Thyroid gland (tissue), 4 donors: ENCODE data around the gene RHAG. TPM values are rescaled to one million over a fixed set of nuclear protein-coding genes. Genes with fewer than 3 reads are reported as not detected.

ENCODE experiments used
- DNase-seq, 2 donors: peaks; one replicate each; pipeline ENCODE4 v3.0.0-alpha.2; 2019
- H3K27ac ChIP-seq, 3 donors: fragments of 200-600 bp; sonication (generic); 1 replicate in 2 of 3; 2 replicates in 1 of 3; pipeline ENCODE4 v1.5.1; 2016 to 2019; ENCODE audit warnings: mild to moderate bottlenecking in 1 of 3, moderate library complexity in 1 of 3
- H3K27me3 ChIP-seq: fragments of 200-600 bp; sonication (generic); one replicate; pipeline ENCODE4 v1.5.1; 2019
- H3K36me3 ChIP-seq, 2 donors: fragments of 200-600 bp; sonication (generic); one replicate each; pipeline ENCODE4 v1.5.1; 2016 to 2019
- H3K4me1 ChIP-seq, 2 donors: fragments of 200-600 bp; sonication (generic); one replicate each; pipeline ENCODE4 v1.5.1; 2017 to 2019
- H3K4me3 ChIP-seq, 3 donors: fragments of 200-600 bp; sonication (generic); replicated peaks in 1 of 3; 1 replicate in 2 of 3; 2 replicates in 1 of 3; pipeline ENCODE4 v1.5.1; 2016; ENCODE audit warnings: mild to moderate bottlenecking in 1 of 3
- H3K9me3 ChIP-seq: fragments of 200-600 bp; sonication (generic); one replicate; pipeline ENCODE4 v1.5.1; 2017
- POLR2A ChIP-seq, 2 donors: fragments of 450-650 bp; IDR thresholded peaks; one replicate each; pipeline ENCODE4 v1.6.1; 2017; ENCODE audit warnings: antibody characterized with exemption in 2 of 2, mild to moderate bottlenecking in 2 of 2, moderate library complexity in 1 of 2
- WGBS, 2 donors: methylation state at CpG; one replicate each; pipeline ENCODE4 v1.1.5; 2017; 5-methylcytosine and 5-hydroxymethylcytosine counted together
- intact Hi-C: fragments of 100-400 bp; cut with DNase I; formaldehyde crosslinking; loops from one replicate; pipeline ENCODE4 v1.15.1; 2023
- total RNA-seq, 4 donors: library from RNA; depleted of rRNA; stranded (reverse); fragments of >200 nt; gene quantifications; one replicate each; pipeline ENCODE4 v1.2.3, GENCODE V29; 2016
- TF ChIP-seq, protein P1 (sequence below), 6 experiments: fragments of 200-600 bp in 3 of 6; fragments of 450-650 bp in 3 of 6; sonication (generic) in 3 of 6; IDR thresholded peaks; one replicate each; pipeline ENCODE4 v1.5.1; 2016 to 2019; ENCODE audit warnings: antibody characterized with exemption in 6 of 6, mild to moderate bottlenecking in 2 of 6, inconsistent platforms in 1 of 6, moderate library complexity in 1 of 6

RHAG gene
- not detected for total RNA-seq

GRCh38 chr6:49636713-49637349, at the start of gene RHAG:
Gene RHAG, minus strand, starts transcription at chr6:49636839. Its CDS starts 27 bp downstream, at chr6:49636812.
- Histone ChIP-seq H3K9me3 (no peaks in the 10 kb centered on the region), H3K4me1 (no peaks in the 10 kb centered on the region), H3K27ac (no peak within 1 kb of the TSS), H3K36me3 (no peaks in the 10 kb centered on the region), H3K4me3 (no peak within 1 kb of the TSS), H3K27me3 (no peaks in the 10 kb centered on the region)
- TF ChIP-seq, protein P1, sequence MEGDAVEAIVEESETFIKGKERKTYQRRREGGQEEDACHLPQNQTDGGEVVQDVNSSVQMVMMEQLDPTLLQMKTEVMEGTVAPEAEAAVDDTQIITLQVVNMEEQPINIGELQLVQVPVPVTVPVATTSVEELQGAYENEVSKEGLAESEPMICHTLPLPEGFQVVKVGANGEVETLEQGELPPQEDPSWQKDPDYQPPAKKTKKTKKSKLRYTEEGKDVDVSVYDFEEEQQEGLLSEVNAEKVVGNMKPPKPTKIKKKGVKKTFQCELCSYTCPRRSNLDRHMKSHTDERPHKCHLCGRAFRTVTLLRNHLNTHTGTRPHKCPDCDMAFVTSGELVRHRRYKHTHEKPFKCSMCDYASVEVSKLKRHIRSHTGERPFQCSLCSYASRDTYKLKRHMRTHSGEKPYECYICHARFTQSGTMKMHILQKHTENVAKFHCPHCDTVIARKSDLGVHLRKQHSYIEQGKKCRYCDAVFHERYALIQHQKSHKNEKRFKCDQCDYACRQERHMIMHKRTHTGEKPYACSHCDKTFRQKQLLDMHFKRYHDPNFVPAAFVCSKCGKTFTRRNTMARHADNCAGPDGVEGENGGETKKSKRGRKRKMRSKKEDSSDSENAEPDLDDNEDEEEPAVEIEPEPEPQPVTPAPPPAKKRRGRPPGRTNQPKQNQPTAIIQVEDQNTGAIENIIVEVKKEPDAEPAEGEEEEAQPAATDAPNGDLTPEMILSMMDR (IDR thresholded peaks at IDR 0.05), result no peak
- no peak for TF ChIP-seq POLR2A (IDR thresholded peaks at IDR 0.05)
- no peak for DNase-seq
- WGBS, 2 donors, result 77 to 78% methylated on average over 3 of the region's 3 CpGs
- intact Hi-C loops, result no loop called here

DNA sequence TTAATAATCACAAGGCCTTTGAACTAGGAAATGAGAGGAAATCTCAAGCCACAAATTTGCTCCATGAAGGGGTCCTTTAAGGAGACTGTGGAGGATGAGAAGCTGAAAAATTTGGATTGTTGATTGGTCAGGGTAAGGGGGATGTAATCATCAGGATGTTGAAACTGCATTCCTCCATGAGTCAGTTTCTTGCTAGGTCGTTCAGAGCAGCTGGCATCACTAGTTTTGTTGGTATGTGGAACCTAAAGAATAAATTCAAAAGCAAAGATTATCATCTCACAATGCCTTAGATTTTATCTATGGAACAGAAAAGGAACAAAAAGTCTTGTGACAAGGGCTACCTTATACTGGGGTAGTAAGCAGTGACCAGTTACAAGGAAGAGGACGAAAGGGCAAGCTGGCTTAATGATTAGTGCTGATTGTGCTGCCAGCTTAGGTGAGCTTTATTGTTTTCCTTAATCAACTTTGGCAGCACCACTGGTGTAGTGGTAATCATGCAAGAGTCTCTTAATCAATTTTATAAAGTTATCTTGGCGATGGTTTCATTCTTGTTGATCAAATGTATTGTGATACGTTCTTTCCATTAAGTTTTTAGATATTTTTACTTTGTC, 40.1 kb upstream of the RHAG start:
- no peaks in the 10 kb centered on the region for H3K27me3 ChIP-seq
- H3K4me3 ChIP-seq, result no peak overlapping the region
- no peak overlapping the region for H3K27ac ChIP-seq
- H3K4me1 ChIP-seq, result no peaks in the 10 kb centered on the region
- no peak for DNase-seq
- intact Hi-C loops, result no loop called here
- no peak for TF ChIP-seq POLR2A (IDR thresholded peaks at IDR 0.05)
- TF ChIP-seq, protein P1 (IDR thresholded peaks at IDR 0.05), result no peak
- WGBS, 2 donors, result 71 to 73% methylated on average over 4 of the region's 4 CpGs
- no peaks in the 10 kb centered on the region for H3K9me3 ChIP-seq
- no peaks in the 10 kb centered on the region for H3K36me3 ChIP-seq

GRCh38 chr6:49675816-49676215, 39.2 kb upstream of the RHAG start:
- no peak overlapping the region for H3K27ac ChIP-seq
- 82 to 88% methylated on average over 1 of the region's 1 CpG for WGBS, 2 donors
- H3K27me3 ChIP-seq, result no peaks in the 10 kb centered on the region
- no peaks in the 10 kb centered on the region for H3K4me1 ChIP-seq
- no peaks in the 10 kb centered on the region for H3K9me3 ChIP-seq
- H3K36me3 ChIP-seq, result no peaks in the 10 kb centered on the region
- no peak overlapping the region for H3K4me3 ChIP-seq
- intact Hi-C loops, result no loop called here
- TF ChIP-seq, protein P1 (IDR thresholded peaks at IDR 0.05), result no peak
- no peak for TF ChIP-seq POLR2A (IDR thresholded peaks at IDR 0.05)
- no peak for DNase-seq

DNA sequence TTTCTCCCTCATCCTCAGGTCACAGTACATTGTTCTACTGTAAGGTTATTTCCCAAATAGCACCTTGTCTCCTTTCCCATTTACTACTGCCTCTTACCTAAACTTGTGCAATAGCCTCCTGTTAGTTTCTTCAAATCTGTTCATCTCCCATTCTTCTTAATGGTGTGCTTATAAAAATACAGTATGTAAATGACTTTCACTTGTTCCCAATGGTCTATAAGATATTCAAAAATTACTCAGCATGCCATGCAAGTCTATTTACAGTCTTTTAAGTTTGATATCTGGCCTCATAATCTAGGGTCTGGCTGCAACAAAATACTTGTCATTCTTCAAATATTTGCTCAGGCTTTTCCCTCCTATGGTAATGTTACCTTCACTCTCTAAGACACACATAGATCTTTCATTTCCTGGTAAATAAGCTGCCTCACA, 31.5 kb upstream of the RHAG start:
- Histone ChIP-seq H3K4me1 (no peaks in the 10 kb centered on the region), H3K36me3 (no peaks in the 10 kb centered on the region), H3K27me3 (no peaks in the 10 kb centered on the region), H3K27ac (no peak overlapping the region), H3K9me3 (no peaks in the 10 kb centered on the region), H3K4me3 (no peak overlapping the region)
- TF ChIP-seq, protein P1 (IDR thresholded peaks at IDR 0.05), result no peak
- TF ChIP-seq POLR2A (IDR thresholded peaks at IDR 0.05), result no peak
- DNase-seq, result no peak
- intact Hi-C loops, result no loop called here

- intact Hi-C loops, result no loop called here
- TF ChIP-seq, protein P1 (IDR thresholded peaks at IDR 0.05), result no peak
- no peak for TF ChIP-seq POLR2A (IDR thresholded peaks at IDR 0.05)
- no peaks in the 10 kb centered on the region for H3K36me3 ChIP-seq
- H3K9me3 ChIP-seq, result no peaks in the 10 kb centered on the region
- no peaks in the 10 kb centered on the region for H3K27me3 ChIP-seq
- no peak for DNase-seq
- no peak overlapping the region for H3K4me3 ChIP-seq
- H3K27ac ChIP-seq, result no peak overlapping the region
- H3K4me1 ChIP-seq, result no peaks in the 10 kb centered on the region
- WGBS, 2 donors, result 61 to 71% methylated on average over 5 of the region's 5 CpGs
These were observed 30.5 kb upstream of the RHAG start for GRCh38 chr6:49666930-49667757.
